ENCODE data around the gene RAB37. TPM values are rescaled to one million over a fixed set of nuclear protein-coding genes. Genes with fewer than 3 reads are reported as not detected.

Gene RAB37
- total RNA-seq, result 1 to 10 TPM in 1 of 4 donors, under 1 TPM in 1, not detected in 2; 0.57 to 1.7 TPM

GRCh38 chr17:74736513-74737298, at the start of gene RAB37:
Gene RAB37 (plus strand): TSS chr17:74737256. CDS start chr17:74737273, 17 bp downstream.
- TF ChIP-seq, protein P1, sequence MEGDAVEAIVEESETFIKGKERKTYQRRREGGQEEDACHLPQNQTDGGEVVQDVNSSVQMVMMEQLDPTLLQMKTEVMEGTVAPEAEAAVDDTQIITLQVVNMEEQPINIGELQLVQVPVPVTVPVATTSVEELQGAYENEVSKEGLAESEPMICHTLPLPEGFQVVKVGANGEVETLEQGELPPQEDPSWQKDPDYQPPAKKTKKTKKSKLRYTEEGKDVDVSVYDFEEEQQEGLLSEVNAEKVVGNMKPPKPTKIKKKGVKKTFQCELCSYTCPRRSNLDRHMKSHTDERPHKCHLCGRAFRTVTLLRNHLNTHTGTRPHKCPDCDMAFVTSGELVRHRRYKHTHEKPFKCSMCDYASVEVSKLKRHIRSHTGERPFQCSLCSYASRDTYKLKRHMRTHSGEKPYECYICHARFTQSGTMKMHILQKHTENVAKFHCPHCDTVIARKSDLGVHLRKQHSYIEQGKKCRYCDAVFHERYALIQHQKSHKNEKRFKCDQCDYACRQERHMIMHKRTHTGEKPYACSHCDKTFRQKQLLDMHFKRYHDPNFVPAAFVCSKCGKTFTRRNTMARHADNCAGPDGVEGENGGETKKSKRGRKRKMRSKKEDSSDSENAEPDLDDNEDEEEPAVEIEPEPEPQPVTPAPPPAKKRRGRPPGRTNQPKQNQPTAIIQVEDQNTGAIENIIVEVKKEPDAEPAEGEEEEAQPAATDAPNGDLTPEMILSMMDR (IDR thresholded peaks at IDR 0.05), result no peak
- TF ChIP-seq POLR2A (IDR thresholded peaks at IDR 0.05), result no peak
- no peak within 1 kb of the TSS for H3K4me3 ChIP-seq (ENCODE audit: low read depth, poor library complexity, severe bottlenecking)
- DNase-seq (ENCODE audit: low spot score in 2 of 2), result no peak
- WGBS, 2 donors, result 1 to 2% methylated on average over 33 to 41 of the region's 67 CpGs
- intact Hi-C loops (cut with DNase I; ENCODE audit: low total_unique reads), result no loop called here

DNA sequence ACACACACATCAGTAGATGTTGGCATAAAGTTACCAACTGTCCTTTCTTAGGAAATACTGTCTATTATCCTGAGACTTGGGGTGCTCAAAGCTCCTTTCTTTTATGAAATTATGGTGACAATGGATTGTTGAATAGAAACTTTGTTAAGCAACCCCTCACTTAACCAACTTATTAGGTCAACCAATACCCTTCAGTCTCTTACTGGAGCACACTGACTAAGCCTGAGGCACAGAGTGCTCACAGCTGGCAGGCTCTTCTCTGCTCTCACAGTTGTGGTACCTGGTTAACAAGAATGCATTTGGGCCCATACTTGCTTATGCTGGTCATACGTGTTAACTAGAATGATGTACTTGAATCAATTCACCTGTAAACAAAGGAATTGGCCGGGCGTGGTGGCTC, 49.2 kb upstream of the RAB37 start:
- DNase-seq (ENCODE audit: low spot score in 2 of 2), result no peak
- WGBS, 2 donors, result 88 to 89% methylated on average over 3 of the region's 3 CpGs
- intact Hi-C loops (cut with DNase I; ENCODE audit: low total_unique reads), result no loop called here
- no peak for TF ChIP-seq POLR2A (IDR thresholded peaks at IDR 0.05)
- TF ChIP-seq, protein P1 (IDR thresholded peaks at IDR 0.05), result no peak
- no peak overlapping the region for H3K4me3 ChIP-seq (ENCODE audit: low read depth, poor library complexity, severe bottlenecking)

GRCh38 chr17:74690409-74690825, 46.6 kb upstream of the RAB37 start:
- no peak for TF ChIP-seq POLR2A (IDR thresholded peaks at IDR 0.05)
- TF ChIP-seq, protein P1 (IDR thresholded peaks at IDR 0.05), result no peak
- intact Hi-C loops (cut with DNase I; ENCODE audit: low total_unique reads), result no loop called here
- peak in 1 of 2 donors; percentile 31 for DNase-seq (ENCODE audit: low spot score in 2 of 2)
- 67 to 72% methylated on average over 6 of the region's 6 CpGs for WGBS, 2 donors
- no peak overlapping the region for H3K4me3 ChIP-seq (ENCODE audit: low read depth, poor library complexity, severe bottlenecking)

DNA sequence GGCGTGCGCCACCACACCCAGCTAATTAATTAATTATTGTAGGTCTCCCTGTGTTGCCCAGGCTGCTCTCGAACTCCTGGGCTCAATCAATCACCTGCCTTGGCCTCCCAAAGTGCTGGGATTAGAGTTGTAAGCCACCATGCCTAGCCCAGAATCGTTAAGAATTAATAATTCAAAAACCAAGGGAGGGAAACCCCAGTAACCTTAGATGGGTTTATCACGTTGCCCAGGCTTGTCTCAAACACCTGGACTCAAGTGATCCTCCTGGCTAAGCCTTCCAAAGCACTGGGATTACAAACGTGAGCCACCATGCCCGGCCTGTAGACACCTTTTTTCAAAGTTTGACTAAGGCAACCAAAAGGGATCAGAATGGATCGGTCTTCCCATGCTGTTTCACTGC, 45.9 kb upstream of the RAB37 start:
- H3K4me3 ChIP-seq (ENCODE audit: low read depth, poor library complexity, severe bottlenecking), result no peak overlapping the region
- intact Hi-C loops (cut with DNase I; ENCODE audit: low total_unique reads), result no loop called here
- WGBS, 2 donors, result 58% methylated on average over 8 of the region's 8 CpGs
- no peak for DNase-seq (ENCODE audit: low spot score in 2 of 2)
- TF ChIP-seq POLR2A (IDR thresholded peaks at IDR 0.05), result no peak
- TF ChIP-seq, protein P1 (IDR thresholded peaks at IDR 0.05), result no peak

- H3K4me3 ChIP-seq (ENCODE audit: low read depth, poor library complexity, severe bottlenecking), result no peak overlapping the region
- no peak for DNase-seq (ENCODE audit: low spot score in 2 of 2)
- intact Hi-C loops (cut with DNase I; ENCODE audit: low total_unique reads), result no loop called here
- TF ChIP-seq POLR2A (IDR thresholded peaks at IDR 0.05), result no peak
- TF ChIP-seq, protein P1 (IDR thresholded peaks at IDR 0.05), result no peak
- 73 to 85% methylated on average over 4 of the region's 4 CpGs for WGBS, 2 donors
These were observed 43.0 kb upstream of the RAB37 start for GRCh38 chr17:74694081-74694480.

Measured in lower leg skin (tissue), 4 donors.